AG04449 (cell line): Measurements from ENCODE around the gene ATG13.

Experiments used
- CTCF ChIA-PET: fragments of 350-600 bp; formaldehyde crosslinking; extraction: SDS; loops from one replicate; lab custom pipeline; 2021; ENCODE audit warnings: antibody characterized with exemption; lab: Yijun Ruan, JAX
- POLR2A ChIA-PET: fragments of 400-600, 350-600 bp; formaldehyde crosslinking; extraction: SDS; loops from one replicate; lab custom pipeline; 2020; ENCODE audit warnings: antibody characterized with exemption, inconsistent platforms; lab: Yijun Ruan, JAX
- DNase-seq: peaks from one replicate; pipeline ENCODE4 v3.0.0-alpha.2; 2010; ENCODE audit warnings: low read depth, low spot score
- H3K4me3 ChIP-seq: 2 replicates; pipeline ENCODE4 v1.5.1; 2011; ENCODE audit warnings: low read depth, mild to moderate bottlenecking, control low read depth, low read length
- CTCF ChIP-seq: IDR thresholded peaks from one replicate; pipeline ENCODE4 v1.5.1; 2011; ENCODE audit warnings: mild to moderate bottlenecking, moderate library complexity, low read length, control low read depth, inconsistent platforms; ENCODE audit not compliant: insufficient read depth; ENCODE audit errors: missing control alignments

Gene ATG13

GRCh38 chr11:46686886-46687795, 69.8 kb downstream of the ATG13 start:
- no peak for TF ChIP-seq CTCF
- H3K4me3 ChIP-seq: no peak overlapping the region
- ChIA-PET POLR2A (interaction anchor here (1.3 to 1.6 kb wide), 3 partner anchors 9 to 13 kb away, joined by 3 to 7 read pairs (median 7); partner anchors contain the start of genes ARHGAP1 and ZNF408), CTCF (interaction anchor here (0.6 to 1.0 kb wide), 4 partner anchors 8 to 320 kb away, joined by 3 to 4 read pairs (median 3); no protein-coding TSS in a partner anchor)
- no peak for DNase-seq

- no peak for TF ChIP-seq CTCF
- ChIA-PET POLR2A (interaction anchor here (0.5 kb wide), 1 partner anchor 468 kb away, joined by 3 read pairs; no protein-coding TSS in a partner anchor), CTCF (interaction anchor here (1.4 kb wide), 1 partner anchor 25 kb away, joined by 3 read pairs; no protein-coding TSS in a partner anchor)
- DNase-seq: no peak
- no peak overlapping the region for H3K4me3 ChIP-seq
Measured at GRCh38 chr11:46690702-46691101, 73.3 kb downstream of the ATG13 start.

- H3K4me3 ChIP-seq: no peak overlapping the region
- TF ChIP-seq CTCF: no peak
- ChIA-PET CTCF (no interaction called here), POLR2A (interaction anchor here (0.6 kb wide), 1 partner anchor 8 kb away, joined by 3 read pairs; the partner anchor contains the start of genes ARHGAP1 and ZNF408)
- DNase-seq: no peak
Measured at GRCh38 chr11:46692450-46692849, 75.1 kb downstream of the ATG13 start.

- TF ChIP-seq CTCF: no peak
- ChIA-PET POLR2A (no interaction called here), CTCF (interaction anchor here (0.7 to 1.3 kb wide), 2 partner anchors 10 to 27 kb away, joined by 3 to 5 read pairs; no protein-coding TSS in a partner anchor)
- peak; percentile 67 for DNase-seq
- H3K4me3 ChIP-seq: no peak overlapping the region
Measured at GRCh38 chr11:46693597-46694012, 76.3 kb downstream of the ATG13 start.

- ChIA-PET CTCF (interaction anchor here (1.3 kb wide), 1 partner anchor 10 kb away, joined by 5 read pairs; no protein-coding TSS in a partner anchor), POLR2A (interaction anchor here (0.6 kb wide), 1 partner anchor 31 kb away, joined by 3 read pairs; no protein-coding TSS in a partner anchor)
- TF ChIP-seq CTCF: no peak
Measured at GRCh38 chr11:46694072-46694471, 76.7 kb downstream of the ATG13 start.

More at GRCh38 chr11:46694072-46694471, 76.7 kb downstream of the ATG13 start:
- H3K4me3 ChIP-seq: no peak overlapping the region
- no peak for DNase-seq
